Measurements from ENCODE around the gene RBM46. TPM values are rescaled to one million over a fixed set of nuclear protein-coding genes. Genes with fewer than 3 reads are reported as not detected.
A peak's percentile ranks its signal among the peaks of the same experiment; 100 is the strongest.

The RBM46 gene
- total RNA-seq, 2 donors from 2014 or later: not detected

- peaks cover 0 to 26% of the 10 kb centered on the region in 2 donors for H3K4me1 ChIP-seq
- H3K9me3 ChIP-seq: no peaks in the 10 kb centered on the region
- peak overlapping the region in 1 of 2 donors; percentile 48 for H3K4me3 ChIP-seq
- H3K27me3 ChIP-seq: peaks cover 11 to 13% of the 10 kb centered on the region in 2 donors
- no peak for TF ChIP-seq CTCF (IDR thresholded peaks at IDR 0.05)
- H3K36me3 ChIP-seq: no peaks in the 10 kb centered on the region
- no peak overlapping the region for H3K27ac ChIP-seq
- no peak for DNase-seq (ENCODE audit: low spot score)
These were observed 36.6 kb upstream of the RBM46 start for GRCh38 chr4:154744341-154744926.

GRCh38 chr4:154757713-154758112 lies 23.4 kb upstream of the RBM46 start:
- no peak for TF ChIP-seq CTCF (IDR thresholded peaks at IDR 0.05)

GRCh38 chr4:154760895-154761294 lies 20.2 kb upstream of the RBM46 start:
- Histone ChIP-seq H3K4me3 (no peak overlapping the region), H3K4me1 (no peaks in the 10 kb centered on the region), H3K9me3 (no peaks in the 10 kb centered on the region), H3K27ac (no peak overlapping the region), H3K36me3 (no peaks in the 10 kb centered on the region), H3K27me3 (no peaks in the 10 kb centered on the region)
- no peak for TF ChIP-seq CTCF (IDR thresholded peaks at IDR 0.05)
- DNase-seq (ENCODE audit: low spot score): no peak

More at GRCh38 chr4:154757713-154758112, 23.4 kb upstream of the RBM46 start:
- H3K27ac ChIP-seq: no peak overlapping the region
- H3K4me3 ChIP-seq: no peak overlapping the region
- H3K36me3 ChIP-seq: no peaks in the 10 kb centered on the region
- no peaks in the 10 kb centered on the region for H3K4me1 ChIP-seq
- no peaks in the 10 kb centered on the region for H3K9me3 ChIP-seq
- no peaks in the 10 kb centered on the region for H3K27me3 ChIP-seq
- no peak for DNase-seq (ENCODE audit: low spot score)

GRCh38 chr4:154778264-154778663 lies 2.8 kb upstream of the RBM46 start:
- no peaks in the 10 kb centered on the region for H3K4me1 ChIP-seq
- TF ChIP-seq CTCF (IDR thresholded peaks at IDR 0.05): no peak
- no peaks in the 10 kb centered on the region for H3K36me3 ChIP-seq
- H3K27ac ChIP-seq: no peak overlapping the region
- no peak for DNase-seq (ENCODE audit: low spot score)
- no peaks in the 10 kb centered on the region for H3K27me3 ChIP-seq
- H3K4me3 ChIP-seq: no peak overlapping the region
- no peaks in the 10 kb centered on the region for H3K9me3 ChIP-seq

- TF ChIP-seq CTCF (IDR thresholded peaks at IDR 0.05): peak; percentile 9 to 55
These were observed 1.6 kb upstream of the RBM46 start for GRCh38 chr4:154779362-154779947.

GRCh38 chr4:154781983-154782293 lies 866 bp downstream of the RBM46 start:
- Histone ChIP-seq H3K27me3 (no peaks in the 10 kb centered on the region), H3K9me3 (no peaks in the 10 kb centered on the region), H3K4me3 (no peak overlapping the region), H3K27ac (no peak overlapping the region), H3K4me1 (no peaks in the 10 kb centered on the region), H3K36me3 (no peaks in the 10 kb centered on the region)
- DNase-seq (ENCODE audit: low spot score): no peak
- no peak for TF ChIP-seq CTCF (IDR thresholded peaks at IDR 0.05)

More at GRCh38 chr4:154779362-154779947, 1.6 kb upstream of the RBM46 start:
- H3K36me3 ChIP-seq: no peaks in the 10 kb centered on the region
- no peak for DNase-seq (ENCODE audit: low spot score)
- H3K4me3 ChIP-seq: no peak overlapping the region
- H3K27ac ChIP-seq: no peak overlapping the region
- H3K4me1 ChIP-seq: no peaks in the 10 kb centered on the region
- H3K9me3 ChIP-seq: no peaks in the 10 kb centered on the region
- no peaks in the 10 kb centered on the region for H3K27me3 ChIP-seq

All from right atrium auricular region (tissue), 2 donors.